HG03066 (cell line): ENCODE data around the gene OAT.

ENCODE experiments used
- ATAC-seq: cut with Tn5 transposase; IDR thresholded peaks from one replicate; pipeline ENCODE4 v1.9.1; 2021; ENCODE audit warnings: low read depth; ENCODE audit not compliant: unreplicated experiment

OAT gene

DNA sequence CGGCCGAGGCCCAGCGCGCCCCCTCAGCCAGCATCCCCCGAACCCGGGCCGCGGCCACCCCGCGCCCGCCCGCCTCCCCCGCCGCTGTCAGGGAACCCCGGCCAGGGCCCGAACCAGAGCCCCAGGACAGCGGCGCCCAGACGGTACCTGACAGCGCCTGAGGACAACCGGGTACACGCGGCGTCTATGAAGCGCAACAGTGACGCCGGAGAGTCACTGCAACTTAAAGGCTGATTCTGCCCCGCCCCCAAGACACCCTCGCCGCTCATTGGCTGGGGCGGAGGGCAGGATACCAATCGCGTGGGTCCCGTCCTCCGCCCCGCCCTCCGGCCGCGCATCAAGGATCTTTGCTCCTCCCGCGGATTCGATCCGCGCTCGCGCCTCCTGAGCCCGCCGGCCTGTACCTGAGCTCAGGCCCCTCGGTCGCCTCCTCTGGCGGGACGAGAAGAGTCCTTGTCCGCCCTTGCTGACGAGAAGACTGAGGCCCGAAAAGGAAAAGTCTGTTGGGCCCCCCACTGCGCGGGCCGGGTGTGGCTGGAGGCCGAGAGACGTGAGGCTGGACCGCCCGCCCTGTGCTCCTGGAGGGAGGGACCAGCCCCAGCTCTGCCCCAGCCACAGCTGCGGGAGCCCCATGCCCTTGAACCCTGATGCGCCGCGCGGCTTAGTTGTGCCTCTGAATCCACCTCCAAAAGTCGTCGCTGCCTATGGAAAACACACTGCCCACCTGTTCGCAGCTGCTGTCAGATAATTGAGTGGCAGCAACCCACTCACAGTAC lies at the start of gene OAT:
OAT (minus strand) TSS at position 198 of the 776 bp plus-strand sequence. CDS start 6,752 bp downstream, outside the sequence.
- peak; percentile 97 for ATAC-seq

DNA sequence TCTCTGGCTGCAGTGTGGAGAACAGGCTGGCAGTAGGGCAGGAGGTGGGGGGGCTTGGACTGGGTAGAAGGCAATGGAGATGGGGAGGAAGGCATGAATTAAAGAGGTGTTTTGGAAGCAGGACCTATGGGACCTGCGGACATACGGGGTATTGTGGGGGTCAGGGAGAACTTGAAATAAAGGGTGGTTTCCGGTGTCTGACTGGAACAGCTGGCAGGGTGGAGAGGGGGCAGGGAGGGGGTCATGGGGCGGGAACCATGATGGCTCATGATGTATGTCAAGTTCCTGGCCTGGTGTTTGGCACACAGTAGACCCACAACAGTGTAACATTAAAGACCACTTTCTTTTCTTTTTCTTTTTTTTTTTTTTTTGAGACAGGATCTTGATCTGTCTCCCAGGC lies 48.4 kb upstream of the OAT start:
- no peak for ATAC-seq

GRCh38 chr10:124465777-124466488 lies 47.2 kb upstream of the OAT start:
- no peak for ATAC-seq

GRCh38 chr10:124465003-124465776 lies 46.5 kb upstream of the OAT start:
- no peak for ATAC-seq

DNA sequence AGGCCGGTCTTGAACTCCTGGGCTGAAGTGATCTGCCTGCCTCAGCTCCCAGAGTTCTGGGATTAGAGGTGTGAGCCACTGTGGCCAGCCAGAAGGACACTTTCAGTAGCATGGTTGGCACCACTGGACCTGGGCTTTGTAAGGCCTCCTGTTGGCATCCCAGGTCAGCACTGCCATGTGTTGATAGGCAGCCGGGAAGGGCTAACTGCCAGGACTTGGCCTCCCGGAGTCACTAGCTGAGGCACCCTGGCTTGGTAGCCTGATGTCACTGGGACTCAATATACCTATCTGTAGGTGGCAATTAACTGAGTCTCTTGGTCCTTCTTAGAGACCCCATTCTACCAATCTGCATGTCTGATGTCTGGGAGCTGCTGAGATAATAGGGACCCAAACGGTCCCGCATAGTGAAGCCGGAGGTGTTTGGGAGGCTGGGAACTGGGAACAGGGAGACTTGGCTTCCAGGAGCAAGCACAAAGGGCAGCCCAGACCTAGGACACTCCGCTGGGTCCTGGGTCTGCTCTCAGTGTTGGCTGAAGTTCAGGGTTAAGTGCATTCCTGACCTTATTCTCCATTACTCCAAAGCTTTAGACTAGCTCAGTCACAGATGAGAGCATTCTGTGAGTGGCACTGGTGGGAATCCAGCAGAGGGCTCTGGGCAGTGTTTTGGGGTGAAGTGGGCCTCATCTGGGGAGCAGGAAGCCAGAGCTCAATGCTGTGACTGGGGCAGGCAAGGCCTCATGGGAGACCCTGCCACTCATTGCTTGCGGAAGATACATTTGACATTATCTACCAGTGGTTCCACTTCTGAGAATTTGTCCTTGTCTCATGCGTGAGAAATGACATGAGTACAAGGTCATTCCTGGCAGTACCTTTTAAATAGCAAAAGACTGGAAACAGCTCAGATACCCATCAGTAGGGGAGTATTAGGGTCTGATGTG lies 45.6 kb upstream of the OAT start:
- ATAC-seq = no peak

DNA sequence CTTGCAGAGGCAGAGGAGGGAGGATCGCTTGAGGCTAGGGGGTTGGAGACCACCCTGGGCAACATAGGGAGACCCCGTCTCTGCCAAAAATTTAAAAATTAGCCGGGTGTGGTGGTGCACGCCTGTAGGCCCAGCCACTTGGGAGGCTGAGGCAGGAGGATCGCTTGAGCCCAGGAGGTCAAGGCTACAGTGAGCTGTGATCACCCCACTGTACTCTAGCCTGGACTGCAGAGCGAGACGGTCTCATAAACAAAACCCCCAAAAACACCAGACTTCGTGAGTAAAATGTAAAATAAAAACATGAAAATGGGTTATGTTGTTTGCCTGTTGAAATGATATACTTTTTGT lies 43.6 kb upstream of the OAT start:
- ATAC-seq = no peak

DNA sequence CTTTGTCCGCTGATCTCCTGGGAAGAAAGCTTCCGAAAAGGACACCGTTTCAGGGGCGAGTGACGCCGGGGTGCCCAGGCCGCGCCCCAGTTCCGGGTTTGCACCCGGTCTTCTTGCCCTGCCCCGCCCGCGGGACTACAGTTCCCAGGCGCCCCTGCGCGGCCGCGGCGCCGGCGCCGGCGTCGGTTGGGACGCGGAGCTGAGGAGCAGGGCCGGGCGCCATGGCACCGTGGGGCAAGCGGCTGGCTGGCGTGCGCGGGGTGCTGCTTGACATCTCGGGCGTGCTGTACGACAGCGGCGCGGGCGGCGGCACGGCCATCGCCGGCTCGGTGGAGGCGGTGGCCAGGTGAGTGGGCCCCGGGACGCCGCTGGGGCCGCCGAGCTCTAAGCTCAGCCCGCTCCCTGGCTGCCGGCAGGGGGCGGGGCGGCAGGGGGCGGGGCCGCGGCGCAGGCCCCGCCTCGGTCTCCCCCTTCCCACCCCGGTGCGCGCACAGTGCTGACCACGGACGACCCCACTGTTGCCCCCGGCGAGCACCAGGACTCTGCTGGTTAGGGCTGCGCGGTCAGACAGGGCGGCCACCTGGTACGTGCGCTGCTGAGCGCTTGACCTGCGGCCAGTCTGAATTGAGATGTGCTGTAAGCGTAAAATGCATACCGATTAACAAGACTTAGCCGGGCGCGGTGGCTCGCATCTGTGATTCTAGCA lies 43.1 kb upstream of the OAT start, which contains the start of gene LHPP:
LHPP (plus strand) TSS at position 182 of the 706 bp plus-strand sequence; CDS start at position 222, 40 bp downstream.
- ATAC-seq = peak; percentile 94

GRCh38 chr10:124460144-124460543 lies 41.4 kb upstream of the OAT start:
- no peak for ATAC-seq

DNA sequence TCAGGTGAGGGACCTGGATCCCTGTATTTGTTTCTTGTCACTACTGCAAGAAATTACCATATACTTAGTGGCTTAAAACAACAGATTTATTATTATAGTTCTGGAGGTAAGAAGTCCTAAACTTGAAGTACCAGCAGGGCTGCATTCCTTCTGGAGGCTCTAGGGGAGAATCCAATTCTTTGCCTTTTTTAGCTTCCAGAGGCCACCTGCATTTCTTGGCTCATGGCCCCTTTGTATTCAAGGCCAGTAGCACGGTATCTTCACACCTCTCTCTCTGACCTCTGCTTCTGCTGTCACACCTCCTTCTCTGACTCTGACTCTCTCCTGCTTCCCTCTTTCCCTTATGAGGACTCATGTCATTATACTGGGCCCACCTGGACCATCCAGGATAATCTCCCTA lies 40.7 kb upstream of the OAT start:
- no peak for ATAC-seq

DNA sequence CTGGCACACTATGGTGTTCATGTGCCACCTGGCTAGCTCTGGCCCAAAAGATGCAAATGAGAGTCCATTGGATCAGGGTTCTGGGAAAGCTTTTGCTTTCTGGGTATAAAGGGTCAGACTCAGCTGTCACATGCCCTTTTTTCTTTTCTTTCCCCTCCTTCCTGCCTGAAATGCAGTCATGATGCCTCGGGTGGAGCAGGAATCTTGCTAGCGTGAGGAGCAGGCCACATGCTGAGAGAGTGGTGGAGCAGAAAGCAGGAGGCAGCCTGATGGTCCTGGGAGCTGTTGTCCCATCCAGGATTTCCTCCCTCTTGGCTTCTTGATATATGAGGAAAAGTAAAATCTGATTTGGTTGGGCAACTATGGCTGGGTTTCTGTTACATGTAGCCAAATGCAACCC lies 40.2 kb upstream of the OAT start:
- no peak for ATAC-seq

GRCh38 chr10:124458473-124458872 lies 39.8 kb upstream of the OAT start:
- ATAC-seq = no peak

GRCh38 chr10:124455441-124455840 lies 36.7 kb upstream of the OAT start:
- ATAC-seq = no peak

DNA sequence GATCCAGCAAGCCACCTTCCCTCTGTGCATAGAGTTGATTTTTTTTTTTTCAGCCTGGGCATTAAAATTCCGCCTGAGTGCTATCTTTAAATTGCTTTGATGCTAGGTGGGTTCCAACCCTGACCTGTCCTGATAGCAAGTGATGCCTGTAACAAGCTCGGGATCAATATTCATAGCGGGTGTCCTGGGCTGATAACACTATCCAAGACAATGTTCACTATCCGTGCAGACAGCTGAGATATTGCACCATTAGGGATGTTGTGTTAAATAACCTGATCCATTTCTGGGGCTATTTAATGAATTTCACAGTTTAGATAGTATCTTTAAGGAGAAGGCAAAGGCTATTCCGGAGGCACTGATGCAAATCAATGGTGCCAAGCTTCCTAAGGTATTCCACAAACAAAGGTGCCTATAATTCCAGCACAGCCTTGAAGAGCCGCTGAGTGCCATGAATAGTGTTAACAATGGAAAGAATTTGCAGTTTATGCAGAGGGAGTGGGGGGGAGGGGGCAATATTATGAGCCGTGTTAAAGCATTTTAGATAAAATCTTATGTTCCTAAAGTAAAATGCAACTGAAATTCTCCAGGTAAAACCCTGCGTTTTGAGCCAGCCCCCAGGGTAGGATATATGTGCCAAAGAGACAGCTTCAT lies 35.4 kb upstream of the OAT start:
- no peak for ATAC-seq

DNA sequence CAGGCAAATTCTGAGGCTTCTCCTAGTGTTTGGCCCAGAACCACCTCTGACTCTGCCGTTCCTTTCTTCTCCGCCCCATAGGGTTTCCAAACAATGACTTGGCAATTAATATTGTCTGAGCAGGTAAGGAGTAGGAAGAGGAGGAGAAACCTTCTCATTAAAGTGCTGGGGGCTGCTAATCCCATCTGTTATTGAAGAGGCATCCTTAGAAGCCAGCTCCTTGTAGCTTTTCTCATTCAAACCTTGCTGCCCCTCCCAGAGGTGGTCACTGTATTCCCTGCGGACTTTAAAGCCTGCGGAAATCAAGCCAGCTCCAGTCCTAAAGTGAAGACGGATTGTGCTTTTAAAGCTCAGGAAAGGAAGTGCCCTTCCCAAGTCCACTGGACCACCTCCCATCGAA lies 32.6 kb upstream of the OAT start:
- no peak for ATAC-seq

- no peak for ATAC-seq
These were observed 32.0 kb upstream of the OAT start for GRCh38 chr10:124450783-124451057.

DNA sequence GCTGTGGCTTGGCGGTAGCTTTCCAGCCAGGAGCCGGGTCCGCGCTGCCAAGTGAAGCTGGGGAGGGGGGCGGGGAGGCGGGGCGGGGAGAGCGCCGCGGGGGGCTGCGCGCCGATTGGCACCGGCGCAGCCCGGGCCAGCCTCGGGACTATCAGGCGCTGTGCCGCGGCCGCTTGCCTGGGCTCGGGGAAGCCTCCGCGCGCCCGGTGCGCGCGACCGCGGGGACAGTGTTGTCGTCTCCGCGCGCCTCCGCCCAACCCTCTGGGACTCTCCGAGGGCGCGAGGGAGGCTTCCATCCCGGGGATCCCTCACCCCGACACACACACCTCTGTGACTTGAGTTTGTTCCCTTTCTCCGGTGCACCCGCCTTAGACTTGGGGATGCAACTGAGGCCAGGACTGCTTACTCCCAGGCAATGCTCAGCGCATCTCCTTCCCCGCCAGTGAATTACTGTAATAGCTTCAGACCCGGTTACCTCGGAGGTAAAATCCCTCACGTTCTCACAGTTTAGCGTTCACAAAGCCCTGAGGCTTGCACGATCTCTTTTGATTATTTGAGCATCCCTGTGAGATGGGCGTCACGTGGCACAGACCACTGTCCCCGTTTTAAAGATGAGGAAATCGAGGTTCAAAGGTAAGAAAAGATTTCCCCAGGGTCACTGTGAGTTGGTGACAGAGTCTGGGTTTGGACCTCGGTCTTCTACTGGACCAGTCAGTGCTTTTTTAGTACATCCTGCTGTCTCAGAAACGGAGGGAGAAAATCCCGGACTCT lies 31.5 kb upstream of the OAT start, which contains the start of gene NKX1-2:
NKX1-2 (minus strand) TSS at position 24 of the 771 bp plus-strand sequence. CDS start 92 bp downstream, outside the sequence.
- ATAC-seq = no peak

- no peak for ATAC-seq
These were observed 30.7 kb upstream of the OAT start for GRCh38 chr10:124449170-124450011.
